Loucy (cell line): ENCODE results near the gene EPB41L1.

Experiments used
- H2AFZ ChIP-seq: fragments of 200-600 bp; sonication (generic); 2 replicates; pipeline ENCODE4 v1.6.0; 2016; ENCODE audit warnings: antibody characterized with exemption, mild to moderate bottlenecking, low read length, moderate library complexity
- H3F3A ChIP-seq: fragments of 200-600 bp; 2 replicates; pipeline ENCODE4 v1.6.0; 2016; ENCODE audit warnings: antibody characterized with exemption, low read depth, mild to moderate bottlenecking
- H3K27me3 ChIP-seq: fragments of 200-600 bp; sonication (generic); 2 replicates; pipeline ENCODE4 v1.6.1; 2014; ENCODE audit warnings: low read length, mild to moderate bottlenecking; ENCODE audit not compliant: insufficient read depth, poor library complexity, severe bottlenecking
- H3K36me3 ChIP-seq: fragments of 200-600 bp; sonication (generic); 2 replicates; pipeline ENCODE4 v1.6.1; 2016; ENCODE audit warnings: low read length; ENCODE audit not compliant: insufficient read depth
- H3K4me1 ChIP-seq: fragments of 200-600 bp; sonication (generic); 2 replicates; pipeline ENCODE4 v1.5.1; 2014; ENCODE audit warnings: low read length, mild to moderate bottlenecking; ENCODE audit not compliant: insufficient read depth, poor library complexity, severe bottlenecking
- H3K4me2 ChIP-seq: fragments of 200-600 bp; sonication (generic); 2 replicates; pipeline ENCODE4 v1.6.0; 2014; ENCODE audit warnings: antibody characterized with exemption, low read length, low read depth, mild to moderate bottlenecking; ENCODE audit not compliant: poor library complexity, severe bottlenecking
- H3K4me3 ChIP-seq: fragments of 200-600 bp; sonication (generic); 2 replicates; pipeline ENCODE4 v1.5.1; 2014; ENCODE audit warnings: low read length, mild to moderate bottlenecking, mixed read lengths; ENCODE audit not compliant: poor library complexity, severe bottlenecking
- H3K79me2 ChIP-seq: fragments of 200-600 bp; sonication (generic); 2 replicates; pipeline ENCODE4 v1.6.1; 2014; ENCODE audit warnings: low read length; ENCODE audit not compliant: insufficient read depth
- H3K9ac ChIP-seq: fragments of 200-600 bp; sonication (generic); 2 replicates; pipeline ENCODE4 v1.6.0; 2014; ENCODE audit warnings: mild to moderate bottlenecking, low read depth, low read length, moderate library complexity; ENCODE audit not compliant: poor library complexity, severe bottlenecking
- H3K9me2 ChIP-seq: fragments of 200-600 bp; sonication (generic); replicated peaks from 2 replicates; pipeline ENCODE4 v1.6.1; 2016; ENCODE audit warnings: low read depth, low read length, mixed read lengths
- H3K9me3 ChIP-seq: fragments of 200-600 bp; sonication (generic); 2 replicates; pipeline ENCODE4 v1.6.1; 2014; ENCODE audit warnings: mild to moderate bottlenecking, antibody characterized with exemption, low read length, low read depth; ENCODE audit not compliant: insufficient read depth
- H4K20me1 ChIP-seq: fragments of 200-600 bp; sonication (generic); 2 replicates; pipeline ENCODE4 v1.6.0; 2014; ENCODE audit warnings: antibody characterized with exemption, low read length, mild to moderate bottlenecking; ENCODE audit not compliant: insufficient read depth, poor library complexity, severe bottlenecking
- CTCF ChIP-seq: fragments of 200-600 bp; sonication (generic); conservative IDR thresholded peaks from 2 replicates; pipeline ENCODE4 v1.5.1; 2014; ENCODE audit warnings: mild to moderate bottlenecking, antibody characterized with exemption, low read length
- EZH2phosphoT487 ChIP-seq: fragments of 200-600 bp; IDR thresholded peaks from 2 replicates; pipeline ENCODE4 v1.6.1; 2018; ENCODE audit warnings: antibody characterized with exemption, mild to moderate bottlenecking, moderate library complexity, borderline replicate concordance

Gene EPB41L1

GRCh38 chr20:36281785-36282380, 127.3 kb downstream of the EPB41L1 start:
- Histone ChIP-seq H3K9me3 (no peaks in the 10 kb centered on the region), H3F3A (no peaks in the 10 kb centered on the region), H3K9me2 (no peaks in the 10 kb centered on the region), H2AFZ (no peak overlapping the region), H3K4me3 (no peak overlapping the region), H3K4me1 (no peaks in the 10 kb centered on the region), H3K27me3 (no peaks in the 10 kb centered on the region), H3K36me3 (no peaks in the 10 kb centered on the region), H3K79me2 (no peaks in the 10 kb centered on the region), H3K9ac (no peak overlapping the region), H4K20me1 (no peaks in the 10 kb centered on the region), H3K4me2 (no peak overlapping the region)
- TF ChIP-seq CTCF (no peak), EZH2phosphoT487 (no peak)
